SK-N-MC (cell line): ENCODE data around the gene STK4.

Experiments
- EZH2 ChIP-seq: fragments of 200-600 bp; sonication (generic); IDR thresholded peaks from one replicate; pipeline ENCODE4 v1.6.1; 2017; ENCODE audit warnings: antibody characterized with exemption
- POLR2AphosphoS5 ChIP-seq: IDR thresholded peaks from 2 replicates; pipeline ENCODE4 v1.6.1; 2012; ENCODE audit warnings: mild to moderate bottlenecking, low read depth, low read length, borderline replicate concordance

DNA sequence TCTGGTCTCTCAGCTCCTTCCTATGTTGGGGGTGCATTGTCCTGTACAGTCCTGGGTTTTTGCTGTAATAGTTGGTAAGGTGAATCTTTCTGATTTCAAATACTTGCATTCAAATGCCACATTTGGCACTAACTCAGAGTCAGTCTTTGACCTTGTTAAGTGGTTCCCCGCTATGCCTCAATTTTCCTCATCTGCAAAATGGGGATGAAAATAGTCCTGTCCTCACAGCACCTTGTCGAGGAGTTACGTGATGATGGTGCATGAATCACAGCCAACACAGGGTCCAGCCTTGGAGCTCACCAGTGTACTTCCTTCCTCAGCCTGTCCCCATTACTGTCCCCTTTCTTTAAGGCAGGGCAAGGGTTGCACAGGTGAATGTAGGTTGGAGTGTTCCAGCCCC is 147.6 kb downstream of the STK4 start:
- TF ChIP-seq POLR2AphosphoS5 (no peak), EZH2 (no peak)
